ENCODE results near the gene FOXC2. TPM values are rescaled to one million over a fixed set of nuclear protein-coding genes. Genes with fewer than 3 reads are reported as not detected.

FOXC2 gene
- total and polyA plus RNA-seq, 2 donors (not counting 1 experiment from before 2014, with no cell fraction given): 0.50 to 1.1 TPM

- no peak for DNase-seq (ENCODE audit: low read depth in 2 of 2)
These were observed 45.1 kb upstream of the FOXC2 start for GRCh38 chr16:86521236-86522197.

GRCh38 chr16:86522634-86523033 lies 44.0 kb upstream of the FOXC2 start:
- no peaks in the 10 kb centered on the region for H3K27me3 ChIP-seq (ENCODE audit: control insufficient read depth, insufficient read depth, low read length)
- TF ChIP-seq CTCF (conservative IDR thresholded peaks at IDR 0.05 in 1 of 2, IDR thresholded peaks at IDR 0.05 in 1 of 2; ENCODE audit: low read depth in 1 of 2, low read length in 2 of 2) (no peak), EZH2 (IDR thresholded peaks at IDR 0.05; ENCODE audit: low read length, missing control alignments) (no peak)
- no peak overlapping the region for H3K4me2 ChIP-seq (ENCODE audit: extremely low read depth, insufficient read depth, low read length)
- H3K4me1 ChIP-seq (ENCODE audit: control insufficient read depth, extremely low read depth, insufficient read depth, low read length): peaks cover 14% of the 10 kb centered on the region
- peaks cover 2% of the 10 kb centered on the region for H3K36me3 ChIP-seq (ENCODE audit: control insufficient read depth, insufficient read depth, low read length)
- no peak overlapping the region for H2AFZ ChIP-seq (ENCODE audit: low read length)
- peaks cover 13% of the 10 kb centered on the region for H3K79me2 ChIP-seq (ENCODE audit: control insufficient read depth, insufficient read depth, low read length)
- no peak overlapping the region for H3K9ac ChIP-seq (ENCODE audit: insufficient read depth, low read length)
- H3K4me3 ChIP-seq (replicated peaks in 1 of 4; ENCODE audit: control extremely low read depth in 1 of 4, insufficient read depth in 1 of 4, low read depth in 3 of 4, low read length in 4 of 4): no peak overlapping the region
- no peak for DNase-seq (ENCODE audit: low read depth in 2 of 2)
- H4K20me1 ChIP-seq (ENCODE audit: control insufficient read depth, extremely low read depth, insufficient read depth, low read length): no peaks in the 10 kb centered on the region
- H3K27ac ChIP-seq (ENCODE audit: insufficient read depth, low read length): no peak overlapping the region
- H3K9me3 ChIP-seq (ENCODE audit: control insufficient read depth, insufficient read depth, low read depth, low read length): no peaks in the 10 kb centered on the region

More at GRCh38 chr16:86521236-86522197, 45.1 kb upstream of the FOXC2 start:
- Histone ChIP-seq H3K27me3 (ENCODE audit: control insufficient read depth, insufficient read depth, low read length) (no peaks in the 10 kb centered on the region), H3K36me3 (ENCODE audit: control insufficient read depth, insufficient read depth, low read length) (peaks cover 11% of the 10 kb centered on the region), H2AFZ (ENCODE audit: low read length) (no peak overlapping the region), H3K27ac (ENCODE audit: insufficient read depth, low read length) (no peak overlapping the region), H3K4me2 (ENCODE audit: extremely low read depth, insufficient read depth, low read length) (no peak overlapping the region), H3K4me1 (ENCODE audit: control insufficient read depth, extremely low read depth, insufficient read depth, low read length) (peaks cover 23% of the 10 kb centered on the region), H3K79me2 (ENCODE audit: control insufficient read depth, insufficient read depth, low read length) (peaks cover 24% of the 10 kb centered on the region), H3K9me3 (ENCODE audit: control insufficient read depth, insufficient read depth, low read depth, low read length) (no peaks in the 10 kb centered on the region), H4K20me1 (ENCODE audit: control insufficient read depth, extremely low read depth, insufficient read depth, low read length) (no peaks in the 10 kb centered on the region), H3K4me3 (replicated peaks in 1 of 4; ENCODE audit: control extremely low read depth in 1 of 4, insufficient read depth in 1 of 4, low read depth in 3 of 4, low read length in 4 of 4) (no peak overlapping the region), H3K9ac (ENCODE audit: insufficient read depth, low read length) (no peak overlapping the region)
- TF ChIP-seq CTCF (conservative IDR thresholded peaks at IDR 0.05 in 1 of 2, IDR thresholded peaks at IDR 0.05 in 1 of 2; ENCODE audit: low read depth in 1 of 2, low read length in 2 of 2): no peak
- no peak for TF ChIP-seq EZH2 (IDR thresholded peaks at IDR 0.05; ENCODE audit: low read length, missing control alignments)

DNA sequence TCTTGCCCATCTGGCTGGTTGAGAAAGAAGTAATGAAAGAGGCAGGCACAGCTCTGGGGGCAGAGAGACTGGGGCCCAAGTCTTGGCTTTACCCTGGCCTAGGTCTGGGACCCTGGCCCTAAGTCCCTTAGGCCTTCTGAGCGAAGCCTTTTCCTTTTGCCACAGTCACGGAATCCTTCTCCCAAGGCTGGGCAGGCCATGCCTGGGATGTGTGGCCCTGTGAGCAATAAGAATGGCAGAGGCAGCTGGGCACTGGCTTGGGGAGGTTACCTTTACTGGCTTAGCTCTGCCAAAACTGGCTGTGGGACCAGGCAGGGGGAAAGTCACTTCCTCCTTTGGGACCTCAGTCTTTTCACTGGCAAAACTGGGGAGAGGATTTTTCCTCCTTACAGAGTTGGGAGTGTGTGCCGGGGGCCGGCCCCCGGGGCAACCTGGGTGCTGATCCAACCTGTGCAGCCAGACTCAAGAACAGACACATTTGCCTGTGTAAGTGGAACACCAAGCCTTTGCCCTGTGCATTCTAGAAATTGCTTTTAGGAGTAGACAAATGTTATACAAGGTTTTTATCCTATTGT lies 43.4 kb upstream of the FOXC2 start:
- no peak overlapping the region for H3K4me2 ChIP-seq (ENCODE audit: extremely low read depth, insufficient read depth, low read length)
- no peak overlapping the region for H3K27ac ChIP-seq (ENCODE audit: insufficient read depth, low read length)
- no peak overlapping the region for H2AFZ ChIP-seq (ENCODE audit: low read length)
- H3K36me3 ChIP-seq (ENCODE audit: control insufficient read depth, insufficient read depth, low read length): no peaks in the 10 kb centered on the region
- H3K9me3 ChIP-seq (ENCODE audit: control insufficient read depth, insufficient read depth, low read depth, low read length): no peaks in the 10 kb centered on the region
- H3K4me3 ChIP-seq (replicated peaks in 1 of 4; ENCODE audit: control extremely low read depth in 1 of 4, insufficient read depth in 1 of 4, low read depth in 3 of 4, low read length in 4 of 4): no peak overlapping the region
- no peak for TF ChIP-seq CTCF (conservative IDR thresholded peaks at IDR 0.05 in 1 of 2, IDR thresholded peaks at IDR 0.05 in 1 of 2; ENCODE audit: low read depth in 1 of 2, low read length in 2 of 2)
- TF ChIP-seq EZH2 (IDR thresholded peaks at IDR 0.05; ENCODE audit: low read length, missing control alignments): no peak
- peaks cover 9% of the 10 kb centered on the region for H3K4me1 ChIP-seq (ENCODE audit: control insufficient read depth, extremely low read depth, insufficient read depth, low read length)
- H3K27me3 ChIP-seq (ENCODE audit: control insufficient read depth, insufficient read depth, low read length): no peaks in the 10 kb centered on the region
- H4K20me1 ChIP-seq (ENCODE audit: control insufficient read depth, extremely low read depth, insufficient read depth, low read length): no peaks in the 10 kb centered on the region
- DNase-seq (ENCODE audit: low read depth in 2 of 2): no peak
- peaks cover 7% of the 10 kb centered on the region for H3K79me2 ChIP-seq (ENCODE audit: control insufficient read depth, insufficient read depth, low read length)
- H3K9ac ChIP-seq (ENCODE audit: insufficient read depth, low read length): no peak overlapping the region
